Neuron (in vitro differentiated cells): ENCODE measurements around the gene ARHGEF26.

Source experiments
- H2AFZ ChIP-seq: one replicate; pipeline ENCODE4 v1.6.1; 2013; ENCODE audit warnings: low read depth, mild to moderate bottlenecking, inconsistent platforms, low read length, moderate library complexity
- H3K27me3 ChIP-seq: one replicate; pipeline ENCODE4 v1.6.1; 2013; ENCODE audit warnings: low read length; ENCODE audit not compliant: insufficient read depth
- H3K36me3 ChIP-seq: one replicate; pipeline ENCODE4 v1.6.1; 2013; ENCODE audit warnings: low read length; ENCODE audit not compliant: insufficient read depth
- H3K4me1 ChIP-seq: one replicate; pipeline ENCODE4 v1.6.1; 2013; ENCODE audit warnings: low read length; ENCODE audit not compliant: insufficient read depth
- H3K4me3 ChIP-seq: 2 replicates; pipeline ENCODE4 v1.5.1; 2013; ENCODE audit warnings: mild to moderate bottlenecking, low read length, moderate library complexity
- H3K9me3 ChIP-seq: one replicate; pipeline ENCODE4 v1.6.1; 2013; ENCODE audit warnings: low read length

ARHGEF26 gene

DNA sequence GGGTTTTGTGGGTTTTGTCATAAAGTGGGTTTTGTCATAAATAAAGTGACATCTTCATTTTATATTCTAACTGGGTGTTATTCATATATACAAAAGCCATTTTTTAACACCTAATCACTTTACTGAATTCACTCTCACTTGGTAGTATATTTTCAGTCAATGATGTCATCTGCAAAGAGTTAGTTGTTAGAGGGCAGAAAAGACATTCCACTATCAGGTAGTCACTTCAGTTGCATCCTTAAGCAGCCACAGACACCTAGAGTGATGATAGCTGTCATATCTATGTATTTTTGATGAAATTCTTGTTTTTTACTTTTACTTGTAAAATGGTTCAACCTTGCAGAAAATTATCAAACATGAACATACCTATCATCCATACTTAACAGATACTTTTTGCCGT, 114.1 kb downstream of the ARHGEF26 start:
- H3K36me3 ChIP-seq: peaks cover 3% of the 10 kb centered on the region

GRCh38 chr3:154236331-154236730, 115.1 kb downstream of the ARHGEF26 start:
- Histone ChIP-seq H3K27me3 (no peaks in the 10 kb centered on the region), H2AFZ (no peak overlapping the region), H3K9me3 (no peaks in the 10 kb centered on the region), H3K4me3 (no peak overlapping the region), H3K36me3 (peaks cover 10% of the 10 kb centered on the region), H3K4me1 (peaks cover 1% of the 10 kb centered on the region)

More for the DNA sequence above, 114.1 kb downstream of the ARHGEF26 start:
- H3K9me3 ChIP-seq: no peaks in the 10 kb centered on the region
- H3K4me3 ChIP-seq: no peak overlapping the region
- no peak overlapping the region for H2AFZ ChIP-seq
- H3K4me1 ChIP-seq: peaks cover 1% of the 10 kb centered on the region
- H3K27me3 ChIP-seq: no peaks in the 10 kb centered on the region

GRCh38 chr3:154240235-154240634, 119.0 kb downstream of the ARHGEF26 start:
- Histone ChIP-seq H3K4me1 (peaks cover 1% of the 10 kb centered on the region), H3K27me3 (no peaks in the 10 kb centered on the region), H2AFZ (no peak overlapping the region), H3K36me3 (peaks cover 22% of the 10 kb centered on the region), H3K9me3 (no peaks in the 10 kb centered on the region), H3K4me3 (no peak overlapping the region)

- no peak overlapping the region for H2AFZ ChIP-seq
- peaks cover 27% of the 10 kb centered on the region for H3K36me3 ChIP-seq
Observed at GRCh38 chr3:154241496-154241895, 120.3 kb downstream of the ARHGEF26 start.

GRCh38 chr3:154242766-154243165, 121.6 kb downstream of the ARHGEF26 start:
- H3K27me3 ChIP-seq: no peaks in the 10 kb centered on the region
- H3K4me3 ChIP-seq: no peak overlapping the region
- H2AFZ ChIP-seq: no peak overlapping the region
- no peaks in the 10 kb centered on the region for H3K9me3 ChIP-seq
- peaks cover 27% of the 10 kb centered on the region for H3K36me3 ChIP-seq
- peaks cover 10% of the 10 kb centered on the region for H3K4me1 ChIP-seq

More at GRCh38 chr3:154241496-154241895, 120.3 kb downstream of the ARHGEF26 start:
- no peak overlapping the region for H3K4me3 ChIP-seq
- H3K4me1 ChIP-seq: peaks cover 1% of the 10 kb centered on the region
- no peaks in the 10 kb centered on the region for H3K9me3 ChIP-seq
- H3K27me3 ChIP-seq: no peaks in the 10 kb centered on the region

GRCh38 chr3:154243353-154243752, 122.2 kb downstream of the ARHGEF26 start:
- Histone ChIP-seq H3K9me3 (no peaks in the 10 kb centered on the region), H3K4me3 (no peak overlapping the region), H3K27me3 (no peaks in the 10 kb centered on the region), H3K4me1 (peaks cover 16% of the 10 kb centered on the region), H2AFZ (no peak overlapping the region), H3K36me3 (peaks cover 27% of the 10 kb centered on the region)

DNA sequence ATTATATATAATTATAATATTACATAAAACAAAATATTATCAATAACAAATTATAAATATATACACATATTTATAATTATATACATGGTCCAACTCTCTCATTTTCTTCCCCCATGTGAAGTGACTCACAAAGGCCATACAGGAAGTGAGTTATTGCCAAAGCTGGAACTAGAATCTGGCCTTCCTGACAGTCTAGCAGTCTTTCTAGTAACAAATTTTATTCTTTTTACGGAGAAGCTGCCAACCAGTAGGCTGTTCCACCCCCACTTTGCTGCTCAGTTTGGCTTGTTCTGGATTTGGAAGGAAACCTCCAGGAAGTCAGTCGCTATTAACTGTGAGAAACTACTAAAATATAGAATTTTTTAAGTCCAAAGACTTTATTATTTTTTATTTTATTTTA, 123.5 kb downstream of the ARHGEF26 start:
- H3K4me1 ChIP-seq: peaks cover 25% of the 10 kb centered on the region
- H2AFZ ChIP-seq: no peak overlapping the region
- H3K4me3 ChIP-seq: no peak overlapping the region
- H3K36me3 ChIP-seq: peaks cover 29% of the 10 kb centered on the region
- H3K27me3 ChIP-seq: no peaks in the 10 kb centered on the region
- no peaks in the 10 kb centered on the region for H3K9me3 ChIP-seq

- H3K36me3 ChIP-seq: peaks cover 24% of the 10 kb centered on the region
- H3K4me3 ChIP-seq: no peak overlapping the region
- H3K9me3 ChIP-seq: no peaks in the 10 kb centered on the region
- H3K4me1 ChIP-seq: peaks cover 24% of the 10 kb centered on the region
- H2AFZ ChIP-seq: no peak overlapping the region
- H3K27me3 ChIP-seq: no peaks in the 10 kb centered on the region
Observed at GRCh38 chr3:154247806-154248415, 126.7 kb downstream of the ARHGEF26 start.

DNA sequence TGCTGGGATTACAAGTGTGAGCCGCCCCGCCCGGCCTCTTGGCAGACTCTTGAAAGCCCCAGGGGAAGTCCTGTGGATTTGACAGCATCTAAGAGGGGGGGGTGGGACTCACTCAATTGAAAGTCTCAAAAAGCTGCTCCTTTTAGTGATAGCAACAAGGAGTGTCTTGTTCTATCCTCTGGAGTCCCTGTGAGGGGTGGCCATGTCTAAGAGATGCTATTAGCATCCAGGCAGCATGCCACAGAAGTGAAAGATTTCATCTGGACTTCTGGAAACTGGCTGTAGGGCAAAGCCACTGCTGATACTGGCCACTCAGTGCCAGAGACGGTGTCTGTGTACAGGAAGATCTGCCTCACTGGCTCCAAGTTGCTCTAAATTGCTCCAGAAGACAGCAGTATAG, 129.1 kb downstream of the ARHGEF26 start:
- Histone ChIP-seq H3K36me3 (peaks cover 36% of the 10 kb centered on the region), H3K4me3 (no peak overlapping the region), H3K27me3 (no peaks in the 10 kb centered on the region), H3K4me1 (peaks cover 24% of the 10 kb centered on the region), H3K9me3 (no peaks in the 10 kb centered on the region), H2AFZ (no peak overlapping the region)

- peaks cover 42% of the 10 kb centered on the region for H3K36me3 ChIP-seq
- no peak overlapping the region for H3K4me3 ChIP-seq
- no peaks in the 10 kb centered on the region for H3K27me3 ChIP-seq
- no peak overlapping the region for H2AFZ ChIP-seq
- H3K9me3 ChIP-seq: no peaks in the 10 kb centered on the region
- H3K4me1 ChIP-seq: peaks cover 24% of the 10 kb centered on the region
Observed at GRCh38 chr3:154251610-154252009, 130.4 kb downstream of the ARHGEF26 start.

- Histone ChIP-seq H3K36me3 (peaks cover 56% of the 10 kb centered on the region), H3K9me3 (no peaks in the 10 kb centered on the region), H3K4me3 (no peak overlapping the region), H2AFZ (no peak overlapping the region), H3K27me3 (no peaks in the 10 kb centered on the region), H3K4me1 (peaks cover 13% of the 10 kb centered on the region)
Observed at GRCh38 chr3:154252759-154253638, 131.8 kb downstream of the ARHGEF26 start.

DNA sequence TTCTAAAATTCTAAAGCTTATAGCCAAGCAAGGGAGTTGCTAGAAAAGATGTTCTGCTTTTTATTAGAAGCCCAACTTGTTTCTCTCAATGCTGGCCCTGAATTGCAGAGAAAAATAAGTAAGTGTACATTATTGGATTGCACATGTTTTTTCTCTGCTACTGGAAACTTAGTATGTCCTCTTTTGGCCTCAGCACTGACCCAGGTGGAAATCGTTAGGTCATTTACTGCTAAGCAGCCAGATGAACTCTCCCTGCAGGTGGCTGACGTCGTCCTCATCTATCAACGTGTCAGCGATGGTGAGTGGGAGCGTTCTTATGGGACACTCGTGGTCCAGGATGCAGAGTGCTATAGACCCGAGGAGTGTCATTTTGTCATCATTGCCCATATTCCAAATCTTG, 133.3 kb downstream of the ARHGEF26 start:
- Histone ChIP-seq H3K9me3 (peaks cover 9% of the 10 kb centered on the region), H3K36me3 (peaks cover 70% of the 10 kb centered on the region)

GRCh38 chr3:154273381-154273780, 152.2 kb downstream of the ARHGEF26 start:
- peaks cover 3% of the 10 kb centered on the region for H3K9me3 ChIP-seq
- H3K4me1 ChIP-seq: no peaks in the 10 kb centered on the region
- H3K36me3 ChIP-seq: peaks cover 70% of the 10 kb centered on the region
- no peak overlapping the region for H2AFZ ChIP-seq
- no peaks in the 10 kb centered on the region for H3K27me3 ChIP-seq
- H3K4me3 ChIP-seq: no peak overlapping the region

More for the DNA sequence above, 133.3 kb downstream of the ARHGEF26 start:
- no peak overlapping the region for H3K4me3 ChIP-seq
- no peaks in the 10 kb centered on the region for H3K4me1 ChIP-seq
- no peaks in the 10 kb centered on the region for H3K27me3 ChIP-seq
- H2AFZ ChIP-seq: no peak overlapping the region
